HCT116 (cell line): ENCODE measurements around the gene CDK11B.
"Not testable (repeated sequence)": the region's sequence is repeated elsewhere in the genome, so short reads cannot be mapped to it uniquely, and the experiment has no call there.

Experiments used
- EGR1 ChIP-seq: IDR thresholded peaks from 2 replicates; pipeline ENCODE4 v1.6.1; 2012; ENCODE audit warnings: low read depth
- EZH2 ChIP-seq: fragments of 200-600 bp; sonication (generic); IDR thresholded peaks from 2 replicates; pipeline ENCODE4 v1.6.1; 2017; ENCODE audit warnings: antibody characterized with exemption, mixed run types
- EZH2phosphoT487 ChIP-seq: fragments of 200-600 bp; IDR thresholded peaks from 2 replicates; pipeline ENCODE4 v1.6.1; 2018; ENCODE audit warnings: antibody characterized with exemption, borderline replicate concordance
- FOSL1 ChIP-seq: IDR thresholded peaks from 2 replicates; pipeline ENCODE4 v1.6.1; 2012; ENCODE audit warnings: low read depth
- POLR2A ChIP-seq: IDR thresholded peaks from 2 replicates; pipeline ENCODE4 v1.7.0; 2011; ENCODE audit warnings: borderline replicate concordance; ENCODE audit not compliant: insufficient read depth, insufficient read length; ENCODE audit errors: extremely low read depth
- POLR2AphosphoS5 ChIP-seq: IDR thresholded peaks from 2 replicates; pipeline ENCODE4 v1.6.1; 2011; ENCODE audit warnings: mild to moderate bottlenecking, low read depth, low read length, moderate library complexity
- RAD21 ChIP-seq: IDR thresholded peaks from 2 replicates; pipeline ENCODE4 v1.6.1; 2012; ENCODE audit warnings: low read depth, mild to moderate bottlenecking
- SP1 ChIP-seq: IDR thresholded peaks from 2 replicates; pipeline ENCODE4 v1.6.1; 2012; ENCODE audit warnings: low read depth
- TF ChIP-seq, protein P1 (sequence below): IDR thresholded peaks from 2 replicates; pipeline ENCODE4 v1.6.1; 2012; ENCODE audit warnings: low read depth
- TF ChIP-seq, protein P2 (sequence below), 3 experiments: fragments of 200-600 bp in 1 of 3; sonication (generic) in 1 of 3; IDR thresholded peaks in 2 of 3; conservative IDR thresholded peaks in 1 of 3; 2 replicates each; pipeline ENCODE4 v1.5.1; 2012 to 2017; ENCODE audit warnings: low read depth in 2 of 3, low read length in 2 of 3, antibody characterized with exemption in 1 of 3, borderline replicate concordance in 1 of 3, control low read depth in 1 of 3, mild to moderate bottlenecking in 1 of 3, mixed read lengths in 1 of 3, mixed run types in 1 of 3, moderate library complexity in 1 of 3; ENCODE audit not compliant: insufficient read depth in 1 of 3
- TF ChIP-seq, protein P3 (sequence below): IDR thresholded peaks from 2 replicates; pipeline ENCODE4 v1.6.1; 2012

DNA sequence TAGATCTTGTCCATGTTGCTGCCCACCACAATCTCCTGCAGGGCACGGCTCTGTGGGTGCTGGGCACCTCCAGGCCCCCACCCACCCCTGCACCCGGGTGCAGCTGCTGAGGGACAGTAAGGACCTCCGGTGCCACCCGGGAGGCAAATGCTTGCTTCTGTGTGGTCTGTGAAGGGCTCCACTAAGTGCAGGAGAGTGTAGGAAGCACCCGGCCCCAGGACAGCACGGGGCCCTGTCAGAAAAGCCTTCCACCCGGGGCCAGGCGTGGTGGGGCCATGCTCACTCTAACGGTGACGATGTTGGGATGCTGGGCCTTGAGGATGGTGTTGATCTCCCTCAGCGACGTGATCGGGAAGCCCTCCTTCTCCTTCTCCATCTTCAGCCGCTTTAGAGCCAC lies 21.3 kb downstream of the CDK11B start:
- TF ChIP-seq, protein P1, sequence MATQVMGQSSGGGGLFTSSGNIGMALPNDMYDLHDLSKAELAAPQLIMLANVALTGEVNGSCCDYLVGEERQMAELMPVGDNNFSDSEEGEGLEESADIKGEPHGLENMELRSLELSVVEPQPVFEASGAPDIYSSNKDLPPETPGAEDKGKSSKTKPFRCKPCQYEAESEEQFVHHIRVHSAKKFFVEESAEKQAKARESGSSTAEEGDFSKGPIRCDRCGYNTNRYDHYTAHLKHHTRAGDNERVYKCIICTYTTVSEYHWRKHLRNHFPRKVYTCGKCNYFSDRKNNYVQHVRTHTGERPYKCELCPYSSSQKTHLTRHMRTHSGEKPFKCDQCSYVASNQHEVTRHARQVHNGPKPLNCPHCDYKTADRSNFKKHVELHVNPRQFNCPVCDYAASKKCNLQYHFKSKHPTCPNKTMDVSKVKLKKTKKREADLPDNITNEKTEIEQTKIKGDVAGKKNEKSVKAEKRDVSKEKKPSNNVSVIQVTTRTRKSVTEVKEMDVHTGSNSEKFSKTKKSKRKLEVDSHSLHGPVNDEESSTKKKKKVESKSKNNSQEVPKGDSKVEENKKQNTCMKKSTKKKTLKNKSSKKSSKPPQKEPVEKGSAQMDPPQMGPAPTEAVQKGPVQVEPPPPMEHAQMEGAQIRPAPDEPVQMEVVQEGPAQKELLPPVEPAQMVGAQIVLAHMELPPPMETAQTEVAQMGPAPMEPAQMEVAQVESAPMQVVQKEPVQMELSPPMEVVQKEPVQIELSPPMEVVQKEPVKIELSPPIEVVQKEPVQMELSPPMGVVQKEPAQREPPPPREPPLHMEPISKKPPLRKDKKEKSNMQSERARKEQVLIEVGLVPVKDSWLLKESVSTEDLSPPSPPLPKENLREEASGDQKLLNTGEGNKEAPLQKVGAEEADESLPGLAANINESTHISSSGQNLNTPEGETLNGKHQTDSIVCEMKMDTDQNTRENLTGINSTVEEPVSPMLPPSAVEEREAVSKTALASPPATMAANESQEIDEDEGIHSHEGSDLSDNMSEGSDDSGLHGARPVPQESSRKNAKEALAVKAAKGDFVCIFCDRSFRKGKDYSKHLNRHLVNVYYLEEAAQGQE, result not testable (repeated sequence)
- not testable (repeated sequence) for TF ChIP-seq POLR2A, EGR1, EZH2phosphoT487, POLR2AphosphoS5, RAD21, EZH2, FOSL1, SP1
- TF ChIP-seq, protein P2, sequence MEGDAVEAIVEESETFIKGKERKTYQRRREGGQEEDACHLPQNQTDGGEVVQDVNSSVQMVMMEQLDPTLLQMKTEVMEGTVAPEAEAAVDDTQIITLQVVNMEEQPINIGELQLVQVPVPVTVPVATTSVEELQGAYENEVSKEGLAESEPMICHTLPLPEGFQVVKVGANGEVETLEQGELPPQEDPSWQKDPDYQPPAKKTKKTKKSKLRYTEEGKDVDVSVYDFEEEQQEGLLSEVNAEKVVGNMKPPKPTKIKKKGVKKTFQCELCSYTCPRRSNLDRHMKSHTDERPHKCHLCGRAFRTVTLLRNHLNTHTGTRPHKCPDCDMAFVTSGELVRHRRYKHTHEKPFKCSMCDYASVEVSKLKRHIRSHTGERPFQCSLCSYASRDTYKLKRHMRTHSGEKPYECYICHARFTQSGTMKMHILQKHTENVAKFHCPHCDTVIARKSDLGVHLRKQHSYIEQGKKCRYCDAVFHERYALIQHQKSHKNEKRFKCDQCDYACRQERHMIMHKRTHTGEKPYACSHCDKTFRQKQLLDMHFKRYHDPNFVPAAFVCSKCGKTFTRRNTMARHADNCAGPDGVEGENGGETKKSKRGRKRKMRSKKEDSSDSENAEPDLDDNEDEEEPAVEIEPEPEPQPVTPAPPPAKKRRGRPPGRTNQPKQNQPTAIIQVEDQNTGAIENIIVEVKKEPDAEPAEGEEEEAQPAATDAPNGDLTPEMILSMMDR (IDR thresholded peaks at IDR 0.05 in 2 of 3, conservative IDR thresholded peaks at IDR 0.05 in 1 of 3; ENCODE audit: borderline replicate concordance in 1 of 3, insufficient read depth in 1 of 3, low read depth in 2 of 3, low read length in 2 of 3), result not testable (repeated sequence)
- TF ChIP-seq, protein P3, sequence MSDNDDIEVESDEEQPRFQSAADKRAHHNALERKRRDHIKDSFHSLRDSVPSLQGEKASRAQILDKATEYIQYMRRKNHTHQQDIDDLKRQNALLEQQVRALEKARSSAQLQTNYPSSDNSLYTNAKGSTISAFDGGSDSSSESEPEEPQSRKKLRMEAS, result not testable (repeated sequence)
